Spleen (tissue), 11 donors: ENCODE measurements around the gene MGAT5. TPM values are rescaled to one million over a fixed set of nuclear protein-coding genes. Genes with fewer than 3 reads are reported as not detected.
A peak's percentile ranks its signal among the peaks of the same experiment; 100 is the strongest.

Source experiments
- DNase-seq: peaks from one replicate; pipeline ENCODE4 v3.0.0-alpha.2; 2020
- H3K27ac ChIP-seq, 8 donors: fragments of 200-600 bp; sonication (generic) in 7 of 8; 1 replicate in 4 of 8; 2 replicates in 4 of 8; pipeline versions ENCODE4 v1.5.0 to v1.8.0; 2016 to 2021; ENCODE audit warnings: inconsistent platforms in 4 of 8, mild to moderate bottlenecking in 4 of 8, moderate library complexity in 1 of 8
- H3K27me3 ChIP-seq, 7 donors: fragments of 200-600 bp; sonication (generic) in 6 of 7; replicated peaks in 1 of 7; 1 replicate in 4 of 7; 2 replicates in 3 of 7; pipeline versions ENCODE4 v1.5.0 to v1.8.0; 2016 to 2021; ENCODE audit warnings: inconsistent platforms in 3 of 7, mild to moderate bottlenecking in 1 of 7
- H3K36me3 ChIP-seq, 6 donors: fragments of 200-600 bp; sonication (generic) in 5 of 6; 1 replicate in 4 of 6; 2 replicates in 2 of 6; pipeline versions ENCODE4 v1.5.0 to v1.8.0; 2016 to 2021; ENCODE audit warnings: inconsistent platforms in 2 of 6
- H3K4me1 ChIP-seq, 6 donors: fragments of 200-600 bp; sonication (generic) in 5 of 6; 1 replicate in 3 of 6; 2 replicates in 3 of 6; pipeline versions ENCODE4 v1.5.0 to v1.8.0; 2016 to 2021; ENCODE audit warnings: inconsistent platforms in 3 of 6
- H3K4me3 ChIP-seq, 8 donors: fragments of 200-600 bp; sonication (generic) in 7 of 8; 1 replicate in 4 of 8; 2 replicates in 4 of 8; pipeline versions ENCODE4 v1.5.0 to v1.8.0; 2016 to 2021; ENCODE audit warnings: inconsistent platforms in 4 of 8, mild to moderate bottlenecking in 4 of 8, moderate library complexity in 2 of 8
- H3K9me3 ChIP-seq, 8 donors: fragments of 200-600 bp; sonication (generic) in 7 of 8; 1 replicate in 4 of 8; 2 replicates in 4 of 8; pipeline versions ENCODE4 v1.5.0 to v1.8.0; 2016 to 2021; ENCODE audit warnings: inconsistent platforms in 4 of 8
- CTCF ChIP-seq, 11 experiments: fragments of 200-600 bp in 7 of 11; fragments of 450-650 bp in 4 of 11; sonication (generic) in 4 of 11; IDR thresholded peaks in 8 of 11; conservative IDR thresholded peaks in 3 of 11; 1 replicate in 7 of 11; 2 replicates in 4 of 11; pipeline versions ENCODE4 v1.4.0 to v1.8.0; 2016 to 2021; ENCODE audit warnings: antibody characterized with exemption in 11 of 11, inconsistent platforms in 4 of 11, mild to moderate bottlenecking in 1 of 11
- POLR2A ChIP-seq, 3 donors: fragments of 450-650 bp; IDR thresholded peaks; one replicate each; pipeline ENCODE4 v1.5.1; 2017; ENCODE audit warnings: antibody characterized with exemption in 3 of 3, mild to moderate bottlenecking in 1 of 3
- POLR2AphosphoS5 ChIP-seq, 3 donors: sonication (generic); formaldehyde crosslinking; IDR thresholded peaks; one replicate each; pipeline ENCODE4 v1.5.1; 2017; ENCODE audit warnings: antibody characterized with exemption in 3 of 3
- WGBS, 5 donors: extraction: QIAGEN DNeasy Blood & Tissue Kit in 3 of 5; methylation state at CpG; one replicate each; pipeline versions ENCODE4 v1.1.5 to v1.1.7; 2013 to 2018; 5-methylcytosine and 5-hydroxymethylcytosine counted together
- intact Hi-C: fragments of 100-400 bp; cut with DNase I; formaldehyde crosslinking; loops from one replicate; pipeline ENCODE4 v1.15.0; 2023; ENCODE audit warnings: low total_unique reads
- polyA plus RNA-seq, 3 donors: library from polyadenylated mRNA; stranded (reverse); fragments of 200-250 nt; gene quantifications; one replicate each; pipeline ENCODE4 v1.2.1, GENCODE V29; 2013
- total RNA-seq, 7 donors: library from RNA; depleted of rRNA in 3 of 7; stranded (reverse); fragments of >200 nt in 3 of 7; fragmentation: NEBNext Ultra II Directional in 4 of 7; extraction: Animal tissue kit (Norgen Biotek cat#: 25700) in 4 of 7; gene quantifications; one replicate each; pipeline versions ENCODE4 v1.1.0 to v1.2.1, GENCODE V29; 2016 to 2021
- donor health status: healthy with polysubstance abuse.
- donor health status: DM: no; HTN: no; CAD: no; lungs with moderate emphysema.
- donor health status: DM: no; HTN: no; CAD: no.
- donor health status: Bipolar disorder and iron deficiency.
- donor health status: healthy.
- donor health status: DM: no; HTN: no; CAD: no.
- donor health status: DM: yes; HTN: yes; CAD: no.

Gene MGAT5
- total and polyA plus RNA-seq, 10 donors, result 11.2 to 110 (median 91.9) TPM

DNA sequence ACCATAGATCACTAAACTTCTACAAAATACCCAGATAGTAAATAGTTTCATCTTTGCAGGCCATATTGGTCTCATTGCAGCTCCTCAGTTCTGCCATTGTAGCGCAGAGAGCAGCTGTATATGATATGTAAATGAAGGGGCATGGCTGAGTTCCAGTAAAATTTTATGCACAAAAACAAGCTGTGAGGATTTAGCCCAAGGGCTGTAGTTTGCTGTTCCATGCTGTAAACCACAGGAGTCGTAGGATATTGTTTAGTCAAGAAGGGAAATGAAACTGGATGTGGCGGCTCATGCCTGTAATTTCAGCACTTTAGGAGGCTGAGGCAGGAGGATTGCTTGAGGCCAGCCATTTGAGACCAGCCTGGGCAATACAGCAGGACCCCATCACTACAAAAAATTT lies 83.0 kb downstream of the MGAT5 start:
- Histone ChIP-seq H3K4me1 (peaks cover 0 to 67% (median 19%) of the 10 kb centered on the region in 6 donors), H3K27me3 (no peaks in the 10 kb centered on the region), H3K36me3 (peaks cover 0 to 56% (median 11%) of the 10 kb centered on the region in 6 donors), H3K4me3 (no peak overlapping the region), H3K27ac (peak overlapping the region in 1 of 8 donors; percentile 20), H3K9me3 (no peaks in the 10 kb centered on the region)
- no peak for DNase-seq
- WGBS, 5 donors, result 83 to 90% (median 84%) methylated on average over 3 of the region's 3 CpGs
- TF ChIP-seq POLR2A (IDR thresholded peaks at IDR 0.05) (no peak), CTCF (IDR thresholded peaks at IDR 0.05 in 8 of 11, conservative IDR thresholded peaks at IDR 0.05 in 3 of 11) (no peak), POLR2AphosphoS5 (IDR thresholded peaks at IDR 0.05) (no peak)
- intact Hi-C loops, result no loop called here

DNA sequence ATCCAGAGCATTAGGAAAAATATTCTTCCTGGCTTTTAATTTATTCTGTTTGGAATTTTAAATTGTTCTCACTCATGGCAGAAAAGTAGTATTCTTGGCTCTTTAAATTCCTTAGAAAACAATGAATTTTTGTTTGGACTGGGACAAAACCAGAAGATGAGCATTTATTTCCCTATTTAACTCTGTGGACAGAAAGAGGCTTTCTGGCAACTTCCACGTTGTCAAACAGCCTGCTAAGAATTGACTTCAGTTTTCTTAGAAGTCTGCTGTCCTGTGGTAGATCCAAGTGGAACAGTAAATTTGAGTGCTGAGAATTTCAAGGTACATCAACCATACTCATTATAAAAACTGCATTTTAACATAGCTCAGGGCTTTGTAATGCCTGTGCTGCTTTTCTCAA lies 83.8 kb downstream of the MGAT5 start:
- 28 to 69% (median 49%) methylated on average over 1 of the region's 1 CpG for WGBS, 5 donors
- Histone ChIP-seq H3K27me3 (no peaks in the 10 kb centered on the region), H3K27ac (peak overlapping the region in 4 of 8 donors; percentile 6 to 56 (median 42)), H3K9me3 (no peaks in the 10 kb centered on the region), H3K36me3 (peaks cover 0 to 64% (median 15%) of the 10 kb centered on the region in 6 donors), H3K4me3 (no peak overlapping the region), H3K4me1 (peaks cover 0 to 67% (median 19%) of the 10 kb centered on the region in 6 donors)
- intact Hi-C loops, result no loop called here
- no peak for DNase-seq
- TF ChIP-seq CTCF (IDR thresholded peaks at IDR 0.05 in 8 of 11, conservative IDR thresholded peaks at IDR 0.05 in 3 of 11), result no peak
- TF ChIP-seq POLR2AphosphoS5 (IDR thresholded peaks at IDR 0.05), result no peak

GRCh38 chr2:134338208-134338607 lies 84.3 kb downstream of the MGAT5 start:
- Histone ChIP-seq H3K27me3 (no peaks in the 10 kb centered on the region), H3K4me1 (peaks cover 0 to 67% (median 19%) of the 10 kb centered on the region in 6 donors), H3K27ac (peak overlapping the region in 4 of 8 donors; percentile 6 to 62 (median 44)), H3K9me3 (no peaks in the 10 kb centered on the region), H3K36me3 (peaks cover 0 to 69% (median 15%) of the 10 kb centered on the region in 6 donors), H3K4me3 (no peak overlapping the region)
- WGBS, 5 donors, result 85 to 91% (median 89%) methylated on average over 8 of the region's 8 CpGs
- DNase-seq, result no peak
- intact Hi-C loops, result no loop called here
- TF ChIP-seq POLR2A (IDR thresholded peaks at IDR 0.05) (no peak), CTCF (IDR thresholded peaks at IDR 0.05 in 8 of 11, conservative IDR thresholded peaks at IDR 0.05 in 3 of 11) (no peak)

DNA sequence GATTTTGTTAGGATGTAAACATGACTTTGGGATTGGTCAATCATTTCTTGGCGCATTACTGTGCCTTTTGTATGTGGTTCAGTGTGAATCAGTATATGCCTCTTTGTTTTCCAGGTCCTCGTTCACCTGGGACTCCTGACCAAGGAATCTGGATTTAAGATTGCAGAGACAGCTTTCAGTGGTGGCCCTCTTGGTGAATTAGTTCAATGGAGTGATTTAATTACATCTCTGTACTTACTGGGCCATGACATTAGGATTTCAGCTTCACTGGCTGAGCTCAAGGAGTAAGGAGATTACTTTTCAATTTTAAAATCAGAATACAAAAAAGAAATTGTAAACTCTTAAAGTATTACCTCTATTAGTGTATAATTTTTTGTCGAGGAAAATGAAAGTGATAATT lies 87.6 kb downstream of the MGAT5 start:
- no peaks in the 10 kb centered on the region for H3K9me3 ChIP-seq
- H3K27me3 ChIP-seq, result no peaks in the 10 kb centered on the region
- H3K27ac ChIP-seq, result no peak overlapping the region
- no peak for DNase-seq
- WGBS, 5 donors, result 85 to 99% (median 93%) methylated on average over 3 of the region's 3 CpGs
- peaks cover 0 to 37% (median 5%) of the 10 kb centered on the region in 6 donors for H3K4me1 ChIP-seq
- no peak for TF ChIP-seq POLR2A (IDR thresholded peaks at IDR 0.05)
- TF ChIP-seq CTCF (IDR thresholded peaks at IDR 0.05 in 8 of 11, conservative IDR thresholded peaks at IDR 0.05 in 3 of 11), result no peak
- TF ChIP-seq POLR2AphosphoS5 (IDR thresholded peaks at IDR 0.05), result no peak
- peaks cover 0 to 97% (median 23%) of the 10 kb centered on the region in 6 donors for H3K36me3 ChIP-seq
- no peak overlapping the region for H3K4me3 ChIP-seq
- intact Hi-C loops, result no loop called here
